GM19463 (cell line): Measurements from ENCODE around the gene MYOT.
"Not testable (repeated sequence)": the region's sequence is repeated elsewhere in the genome, so short reads cannot be mapped to it uniquely, and the experiment has no call there.

Experiments
- ATAC-seq: cut with Tn5 transposase; IDR thresholded peaks from one replicate; pipeline ENCODE4 v1.9.1; 2021; ENCODE audit warnings: mild to moderate bottlenecking, moderate library complexity; ENCODE audit not compliant: unreplicated experiment

Gene MYOT

GRCh38 chr5:137867664-137868063 lies at the start of gene MYOT:
MYOT (plus strand) TSS chr5:137867860; CDS start chr5:137870652, 2,792 bp downstream.
- no peak for ATAC-seq

DNA sequence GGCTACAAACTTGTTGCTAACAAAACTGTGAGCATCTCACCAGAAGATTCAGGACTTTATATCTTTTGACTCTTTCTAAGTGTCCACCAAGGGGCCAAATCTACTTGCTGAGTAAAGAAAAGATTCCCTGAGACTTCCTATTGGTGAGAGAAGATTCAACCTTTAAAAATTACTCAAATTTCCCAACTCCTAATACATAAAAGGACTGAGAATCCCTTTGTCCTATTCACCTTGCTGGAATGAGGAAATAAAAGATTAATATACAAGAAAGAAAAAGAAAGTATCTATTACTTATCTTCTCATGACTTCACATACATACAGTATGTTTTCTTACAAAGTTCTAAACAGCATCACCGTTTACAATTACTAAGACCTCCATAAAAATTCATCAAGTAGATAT lies 47.9 kb upstream of the MYOT start:
- ATAC-seq, result no peak

DNA sequence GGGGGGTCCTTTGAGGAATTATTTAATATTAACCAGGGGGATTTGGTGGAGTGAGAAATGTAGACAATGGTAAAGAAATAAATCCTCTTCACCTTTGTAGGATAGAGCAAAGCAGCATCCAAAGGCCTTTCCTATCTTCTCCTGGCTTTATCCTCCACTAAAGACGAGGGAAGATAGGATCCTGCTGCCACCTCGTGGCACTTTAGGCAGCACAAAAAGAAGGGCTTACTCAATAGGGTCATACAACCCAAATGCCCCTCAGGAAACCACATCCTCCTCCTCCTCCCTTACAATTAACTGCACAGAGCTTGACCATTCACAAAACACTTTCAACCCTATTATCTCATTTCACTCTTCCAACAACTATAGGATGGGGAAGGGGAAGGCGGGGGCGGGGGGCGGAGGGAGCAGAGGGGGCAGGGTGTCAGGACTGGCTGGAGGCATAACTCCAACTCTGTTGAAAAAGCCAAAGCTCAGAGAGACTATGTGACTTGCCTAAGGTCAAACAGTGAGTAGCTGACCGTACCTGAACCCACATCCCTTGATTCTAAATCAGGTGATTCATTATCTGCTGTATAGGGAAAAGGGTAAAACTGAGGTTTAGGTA lies 45.4 kb upstream of the MYOT start:
- no peak for ATAC-seq

- no peak for ATAC-seq
Observed at GRCh38 chr5:137822984-137823383, 44.7 kb upstream of the MYOT start.

GRCh38 chr5:137825165-137825564 lies 42.5 kb upstream of the MYOT start:
- ATAC-seq, result no peak

DNA sequence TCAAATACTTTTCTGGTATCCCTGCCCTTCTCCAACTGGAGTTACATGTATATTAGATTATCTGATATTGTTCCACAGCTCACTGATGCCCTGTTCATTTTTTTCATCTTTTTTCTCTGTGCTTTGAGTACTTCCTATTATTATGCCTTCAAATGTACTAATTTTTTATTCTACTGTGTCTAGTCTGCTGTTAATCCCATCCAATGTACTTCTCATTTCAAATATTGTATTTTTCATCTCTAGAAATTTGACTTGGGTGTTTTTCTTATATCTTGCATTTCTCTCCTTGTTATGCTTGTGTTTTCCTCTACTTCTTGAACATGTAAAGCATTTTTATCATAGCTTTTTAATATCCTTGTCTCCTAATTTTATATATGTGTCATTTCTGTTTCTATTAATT lies 41.6 kb upstream of the MYOT start:
- no peak for ATAC-seq

- ATAC-seq, result no peak
Observed at GRCh38 chr5:137828180-137828579, 39.5 kb upstream of the MYOT start.

GRCh38 chr5:137828664-137829063 lies 39.0 kb upstream of the MYOT start:
- no peak for ATAC-seq

- ATAC-seq, result no peak
Observed at GRCh38 chr5:137831105-137831504, 36.6 kb upstream of the MYOT start.

GRCh38 chr5:137831526-137831925 lies 36.1 kb upstream of the MYOT start:
- no peak for ATAC-seq

DNA sequence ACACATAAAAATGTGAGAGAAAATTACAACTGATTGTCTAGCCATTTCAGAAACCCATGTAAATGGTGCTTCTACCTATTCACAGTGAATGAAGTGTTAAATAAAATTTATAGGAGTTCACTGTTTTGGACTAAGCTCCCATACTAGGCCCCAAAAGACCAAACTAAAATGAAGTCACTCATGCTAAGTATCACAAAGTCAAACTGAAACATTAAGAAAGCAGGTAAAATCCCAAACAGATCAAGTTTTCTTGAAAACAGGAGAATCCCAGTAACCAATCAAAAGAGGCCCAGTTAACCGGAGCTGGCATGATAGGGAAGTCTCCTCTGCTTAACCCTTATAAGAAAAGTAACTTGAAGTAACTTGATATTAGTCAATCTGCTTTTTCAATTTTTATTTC lies 35.2 kb upstream of the MYOT start:
- ATAC-seq, result no peak

DNA sequence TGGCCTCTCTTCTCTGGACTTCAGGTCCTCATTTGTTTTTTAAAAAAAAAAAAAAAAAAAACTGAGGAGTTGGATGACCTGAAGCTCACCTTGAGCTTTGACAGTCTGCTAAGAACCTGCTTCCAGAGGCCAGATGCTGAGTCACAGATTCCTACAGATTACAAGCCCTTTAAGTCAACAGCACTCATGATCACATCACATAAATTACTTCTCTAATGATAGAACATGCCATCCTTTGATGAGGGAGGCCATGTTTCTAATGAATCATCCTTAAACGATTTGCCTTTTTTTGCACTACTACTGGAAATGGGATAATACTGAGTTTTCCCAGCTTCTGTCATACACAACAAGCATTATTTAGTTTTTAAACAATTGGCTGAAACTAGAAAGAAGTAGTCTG lies 34.2 kb upstream of the MYOT start:
- no peak for ATAC-seq

DNA sequence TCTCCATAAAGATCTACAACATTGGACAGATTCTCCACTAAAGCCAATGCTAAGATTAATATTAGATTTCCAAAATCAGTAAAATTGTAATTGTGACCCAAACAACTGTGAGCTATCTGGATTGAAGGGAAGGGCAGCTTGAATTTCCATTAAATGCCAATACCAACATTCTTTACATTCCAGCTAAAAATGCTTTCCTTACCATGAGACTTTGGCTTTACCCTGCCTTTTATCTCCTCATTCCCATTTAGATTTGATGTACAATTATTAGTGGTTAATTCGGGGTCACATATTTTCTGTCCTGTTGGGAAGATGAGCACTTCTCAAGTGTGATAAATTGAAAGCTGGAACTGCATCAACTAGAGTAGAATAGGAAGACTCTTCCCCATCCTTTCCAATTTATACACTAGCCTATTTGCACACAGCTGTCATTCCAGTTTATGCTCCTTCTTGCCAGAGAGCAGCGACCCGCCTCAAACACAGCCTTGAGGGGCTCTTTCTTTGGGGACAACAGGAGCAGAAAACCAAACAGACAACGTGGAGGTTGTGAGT lies 33.1 kb upstream of the MYOT start:
- no peak for ATAC-seq

DNA sequence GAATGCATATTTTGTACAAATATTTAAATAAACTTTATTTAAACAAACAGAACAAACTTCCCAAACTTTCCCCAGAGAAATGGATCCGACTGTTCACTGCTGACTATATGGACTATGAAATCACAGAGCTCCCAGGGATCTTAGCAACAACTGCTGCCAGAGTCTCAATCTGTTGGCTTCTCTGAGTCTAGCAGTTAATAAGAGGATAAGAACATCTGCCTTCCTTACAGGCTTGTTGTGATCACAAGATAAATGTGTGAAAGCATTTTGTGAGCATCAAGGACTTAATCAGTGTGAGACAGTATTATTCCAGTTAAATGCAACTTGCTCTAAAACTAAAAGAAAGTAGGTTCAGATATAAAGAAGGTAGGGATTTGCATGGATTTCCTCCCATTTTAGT lies 31.4 kb upstream of the MYOT start:
- ATAC-seq, result no peak

- ATAC-seq, result no peak
Observed at GRCh38 chr5:137836997-137837396, 30.7 kb upstream of the MYOT start.

GRCh38 chr5:137837491-137838394 lies 29.9 kb upstream of the MYOT start:
- ATAC-seq, result no peak

- no peak for ATAC-seq
Observed at GRCh38 chr5:137838976-137839375, 28.7 kb upstream of the MYOT start.

DNA sequence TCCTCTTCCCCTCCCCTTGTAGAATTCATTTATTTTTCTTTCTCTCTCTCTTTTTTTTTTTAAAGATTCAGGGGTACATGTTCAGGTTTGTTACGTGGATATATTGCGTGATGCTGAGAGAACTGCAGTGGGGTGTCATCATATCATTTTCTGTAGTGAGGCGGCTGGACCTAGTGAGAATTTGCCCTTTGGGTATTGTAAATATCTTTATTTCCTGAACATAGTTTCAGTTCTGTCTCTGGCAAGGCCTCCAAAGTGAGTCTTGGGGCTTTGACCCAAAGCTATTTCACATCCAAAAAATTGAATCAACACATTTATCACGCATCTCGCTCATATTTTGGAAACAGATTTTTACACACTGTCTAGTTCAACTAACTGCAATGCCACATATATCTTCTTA lies 25.4 kb upstream of the MYOT start:
- ATAC-seq, result no peak

- no peak for ATAC-seq
Observed at GRCh38 chr5:137843676-137844299, 23.9 kb upstream of the MYOT start.

DNA sequence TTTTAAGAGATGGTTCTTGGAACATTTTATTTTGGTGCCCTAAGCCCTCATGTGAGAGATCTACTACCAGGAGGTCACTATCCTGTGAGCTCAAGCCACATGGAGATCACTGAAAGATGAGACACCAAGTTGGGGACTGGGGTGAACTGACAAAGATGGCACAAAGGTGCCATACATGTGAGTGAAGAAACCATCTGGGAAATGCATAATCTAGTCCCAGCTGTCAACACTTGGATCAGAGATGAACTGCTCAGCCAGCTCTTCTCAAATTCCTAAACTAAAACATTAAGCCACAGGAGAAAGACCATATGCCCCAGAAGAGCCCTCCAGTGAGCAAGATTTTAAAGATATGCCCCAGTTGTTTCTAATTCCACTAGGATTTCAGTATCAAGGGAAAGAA lies 22.2 kb upstream of the MYOT start:
- no peak for ATAC-seq

DNA sequence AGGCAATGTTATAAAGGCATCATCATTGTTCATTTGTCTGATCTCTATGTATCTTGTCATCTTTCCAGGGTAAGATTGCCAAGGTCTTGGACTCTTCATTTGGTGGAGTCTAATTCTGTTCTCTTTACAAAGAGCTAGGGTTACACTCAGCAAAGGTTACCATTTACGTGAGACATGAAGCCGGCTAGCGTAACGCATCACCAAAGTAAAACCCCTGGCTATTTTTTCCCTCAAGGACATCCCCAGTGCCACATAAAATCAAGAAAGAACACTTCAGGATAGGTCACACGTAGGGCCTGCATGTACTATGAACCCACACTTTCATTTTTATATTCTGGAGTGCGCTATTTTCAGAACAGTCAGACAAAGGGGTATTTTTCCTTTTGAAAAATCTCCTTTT lies 20.0 kb upstream of the MYOT start:
- ATAC-seq, result peak; percentile 84

GRCh38 chr5:137853165-137853564 lies 14.5 kb upstream of the MYOT start:
- ATAC-seq, result not testable (repeated sequence)
